ENCODE results near the gene SLC16A1.

DNA sequence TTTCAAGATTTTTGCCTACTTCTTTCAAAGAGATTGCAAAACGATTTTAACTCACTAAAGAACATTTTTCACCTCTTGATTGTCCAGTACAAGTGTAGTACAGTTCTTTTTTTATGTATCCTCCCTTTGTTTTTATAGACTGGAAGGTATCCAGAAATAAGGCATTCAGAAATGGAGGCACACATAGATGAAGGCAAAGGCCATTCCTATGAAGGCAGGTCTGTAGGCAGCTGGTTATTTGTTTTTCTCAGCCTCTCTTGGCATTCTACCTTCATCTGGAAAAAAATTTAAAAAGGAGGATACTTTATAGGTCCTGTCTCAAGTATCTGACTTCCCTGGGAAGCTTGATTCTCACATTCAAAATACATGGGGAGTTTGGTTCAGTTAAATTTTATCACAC lies 18.6 kb upstream of the SLC16A1 start:
- TF ChIP-seq, protein P1, sequence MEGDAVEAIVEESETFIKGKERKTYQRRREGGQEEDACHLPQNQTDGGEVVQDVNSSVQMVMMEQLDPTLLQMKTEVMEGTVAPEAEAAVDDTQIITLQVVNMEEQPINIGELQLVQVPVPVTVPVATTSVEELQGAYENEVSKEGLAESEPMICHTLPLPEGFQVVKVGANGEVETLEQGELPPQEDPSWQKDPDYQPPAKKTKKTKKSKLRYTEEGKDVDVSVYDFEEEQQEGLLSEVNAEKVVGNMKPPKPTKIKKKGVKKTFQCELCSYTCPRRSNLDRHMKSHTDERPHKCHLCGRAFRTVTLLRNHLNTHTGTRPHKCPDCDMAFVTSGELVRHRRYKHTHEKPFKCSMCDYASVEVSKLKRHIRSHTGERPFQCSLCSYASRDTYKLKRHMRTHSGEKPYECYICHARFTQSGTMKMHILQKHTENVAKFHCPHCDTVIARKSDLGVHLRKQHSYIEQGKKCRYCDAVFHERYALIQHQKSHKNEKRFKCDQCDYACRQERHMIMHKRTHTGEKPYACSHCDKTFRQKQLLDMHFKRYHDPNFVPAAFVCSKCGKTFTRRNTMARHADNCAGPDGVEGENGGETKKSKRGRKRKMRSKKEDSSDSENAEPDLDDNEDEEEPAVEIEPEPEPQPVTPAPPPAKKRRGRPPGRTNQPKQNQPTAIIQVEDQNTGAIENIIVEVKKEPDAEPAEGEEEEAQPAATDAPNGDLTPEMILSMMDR (conservative IDR thresholded peaks at IDR 0.05; ENCODE audit: low read depth, low read length) = no peak
- TF ChIP-seq EZH2phosphoT487 (IDR thresholded peaks at IDR 0.05; ENCODE audit: borderline replicate concordance, low read length) = no peak
- no peak for TF ChIP-seq EZH2 (IDR thresholded peaks at IDR 0.05; ENCODE audit: low read length, unreplicated experiment)
